ENCODE results near the gene STC2.

DNA sequence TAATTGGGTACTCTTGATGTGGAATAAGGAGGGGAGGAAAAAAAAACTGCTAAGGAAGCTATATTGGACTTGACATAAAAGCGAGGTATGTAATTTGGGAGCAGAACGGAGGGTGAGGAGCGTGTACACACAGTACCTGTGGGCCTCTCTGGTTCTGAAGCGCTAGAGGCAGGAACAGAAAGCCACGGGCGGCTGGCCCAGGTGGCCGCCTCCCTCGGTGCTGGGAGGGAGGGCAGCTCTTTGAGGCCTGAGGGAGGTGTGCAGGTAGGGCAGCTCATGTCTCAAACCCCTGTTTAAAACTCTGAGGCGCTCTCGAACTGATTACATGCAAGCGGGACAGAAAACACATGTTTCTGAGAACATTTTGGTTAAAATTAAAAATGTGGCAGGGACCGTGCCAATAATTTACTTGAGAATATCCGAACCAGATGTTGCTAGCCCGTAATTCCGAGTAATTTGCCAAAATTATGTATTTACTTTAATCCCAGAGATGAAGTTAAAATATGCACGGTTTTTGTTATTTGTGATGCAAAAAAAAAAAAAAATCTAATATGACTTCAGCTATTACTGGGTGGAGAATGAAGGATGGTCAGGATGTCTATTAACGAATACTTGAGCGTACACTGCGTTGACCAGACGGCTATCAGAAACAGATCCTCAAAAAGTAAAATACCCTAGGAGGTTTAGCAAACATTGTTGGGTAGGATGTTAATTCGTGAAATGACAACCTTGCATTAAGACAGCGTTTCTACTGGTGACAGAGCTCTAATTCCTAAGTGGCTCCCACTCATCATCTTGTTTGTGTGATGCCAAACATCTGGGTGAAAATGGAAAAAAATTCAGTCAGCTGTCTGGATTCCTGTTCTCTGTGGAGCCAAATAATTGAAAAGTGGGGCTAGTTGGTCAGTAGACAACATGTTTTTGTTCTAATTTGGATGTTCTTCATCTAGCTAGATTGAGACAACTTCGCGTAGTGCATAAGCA, 24.4 kb upstream of the STC2 start:
- TF ChIP-seq, protein P1, sequence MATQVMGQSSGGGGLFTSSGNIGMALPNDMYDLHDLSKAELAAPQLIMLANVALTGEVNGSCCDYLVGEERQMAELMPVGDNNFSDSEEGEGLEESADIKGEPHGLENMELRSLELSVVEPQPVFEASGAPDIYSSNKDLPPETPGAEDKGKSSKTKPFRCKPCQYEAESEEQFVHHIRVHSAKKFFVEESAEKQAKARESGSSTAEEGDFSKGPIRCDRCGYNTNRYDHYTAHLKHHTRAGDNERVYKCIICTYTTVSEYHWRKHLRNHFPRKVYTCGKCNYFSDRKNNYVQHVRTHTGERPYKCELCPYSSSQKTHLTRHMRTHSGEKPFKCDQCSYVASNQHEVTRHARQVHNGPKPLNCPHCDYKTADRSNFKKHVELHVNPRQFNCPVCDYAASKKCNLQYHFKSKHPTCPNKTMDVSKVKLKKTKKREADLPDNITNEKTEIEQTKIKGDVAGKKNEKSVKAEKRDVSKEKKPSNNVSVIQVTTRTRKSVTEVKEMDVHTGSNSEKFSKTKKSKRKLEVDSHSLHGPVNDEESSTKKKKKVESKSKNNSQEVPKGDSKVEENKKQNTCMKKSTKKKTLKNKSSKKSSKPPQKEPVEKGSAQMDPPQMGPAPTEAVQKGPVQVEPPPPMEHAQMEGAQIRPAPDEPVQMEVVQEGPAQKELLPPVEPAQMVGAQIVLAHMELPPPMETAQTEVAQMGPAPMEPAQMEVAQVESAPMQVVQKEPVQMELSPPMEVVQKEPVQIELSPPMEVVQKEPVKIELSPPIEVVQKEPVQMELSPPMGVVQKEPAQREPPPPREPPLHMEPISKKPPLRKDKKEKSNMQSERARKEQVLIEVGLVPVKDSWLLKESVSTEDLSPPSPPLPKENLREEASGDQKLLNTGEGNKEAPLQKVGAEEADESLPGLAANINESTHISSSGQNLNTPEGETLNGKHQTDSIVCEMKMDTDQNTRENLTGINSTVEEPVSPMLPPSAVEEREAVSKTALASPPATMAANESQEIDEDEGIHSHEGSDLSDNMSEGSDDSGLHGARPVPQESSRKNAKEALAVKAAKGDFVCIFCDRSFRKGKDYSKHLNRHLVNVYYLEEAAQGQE (IDR thresholded peaks at IDR 0.05), result no peak
- TF ChIP-seq, protein P2, sequence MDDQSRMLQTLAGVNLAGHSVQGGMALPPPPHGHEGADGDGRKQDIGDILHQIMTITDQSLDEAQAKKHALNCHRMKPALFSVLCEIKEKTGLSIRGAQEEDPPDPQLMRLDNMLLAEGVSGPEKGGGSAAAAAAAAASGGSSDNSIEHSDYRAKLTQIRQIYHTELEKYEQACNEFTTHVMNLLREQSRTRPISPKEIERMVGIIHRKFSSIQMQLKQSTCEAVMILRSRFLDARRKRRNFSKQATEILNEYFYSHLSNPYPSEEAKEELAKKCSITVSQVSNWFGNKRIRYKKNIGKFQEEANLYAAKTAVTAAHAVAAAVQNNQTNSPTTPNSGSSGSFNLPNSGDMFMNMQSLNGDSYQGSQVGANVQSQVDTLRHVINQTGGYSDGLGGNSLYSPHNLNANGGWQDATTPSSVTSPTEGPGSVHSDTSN (IDR thresholded peaks at IDR 0.05), result no peak
- TF ChIP-seq FOSL2 (IDR thresholded peaks at IDR 0.05) (no peak), FOSL2 (CRISPR knock-in tag; IDR thresholded peaks at IDR 0.05) (no peak), POLR2A (IDR thresholded peaks at IDR 0.05; ENCODE audit: low read length) (no peak)

Data from A549 (cell line).